ENCODE data around the gene CDH13.

The CDH13 gene

GRCh38 chr16:83577078-83577745 is 950.4 kb downstream of the CDH13 start:
- no peak for DNase-seq (ENCODE audit: extremely low spot score)
- ChIA-PET POLR2A (no interaction called here), CTCF (no interaction called here)
- no peak for TF ChIP-seq CTCF (IDR thresholded peaks at IDR 0.05; ENCODE audit: control extremely low read depth, extremely low read depth, low read depth, missing control alignments)

- ChIA-PET POLR2A (no interaction called here), CTCF (no interaction called here)
- no peak for TF ChIP-seq CTCF (IDR thresholded peaks at IDR 0.05; ENCODE audit: control extremely low read depth, extremely low read depth, low read depth, missing control alignments)
- no peak for DNase-seq (ENCODE audit: extremely low spot score)
Observed at GRCh38 chr16:83578171-83578570, 951.4 kb downstream of the CDH13 start.

- CTCF ChIA-PET: no interaction called here
- no peak for TF ChIP-seq CTCF (IDR thresholded peaks at IDR 0.05; ENCODE audit: control extremely low read depth, extremely low read depth, low read depth, missing control alignments)
- POLR2A ChIA-PET: no interaction called here
- no peak for DNase-seq (ENCODE audit: extremely low spot score)
Observed at GRCh38 chr16:83579027-83579426, 952.3 kb downstream of the CDH13 start.

GRCh38 chr16:83579436-83579835 is 952.7 kb downstream of the CDH13 start:
- CTCF ChIA-PET: no interaction called here
- TF ChIP-seq CTCF (IDR thresholded peaks at IDR 0.05; ENCODE audit: control extremely low read depth, extremely low read depth, low read depth, missing control alignments): no peak
- DNase-seq (ENCODE audit: extremely low spot score): no peak
- POLR2A ChIA-PET: no interaction called here

GRCh38 chr16:83581082-83581481 is 954.3 kb downstream of the CDH13 start:
- ChIA-PET CTCF (no interaction called here), POLR2A (no interaction called here)
- peak; percentile 18 for DNase-seq (ENCODE audit: extremely low spot score)
- no peak for TF ChIP-seq CTCF (IDR thresholded peaks at IDR 0.05; ENCODE audit: control extremely low read depth, extremely low read depth, low read depth, missing control alignments)

- no peak for DNase-seq (ENCODE audit: extremely low spot score)
- no peak for TF ChIP-seq CTCF (IDR thresholded peaks at IDR 0.05; ENCODE audit: control extremely low read depth, extremely low read depth, low read depth, missing control alignments)
- ChIA-PET CTCF (no interaction called here), POLR2A (no interaction called here)
Observed at GRCh38 chr16:83581994-83582747, 955.4 kb downstream of the CDH13 start.

All from GM10248 (cell line).